HG03175 (cell line): ENCODE results near the gene RAD51AP1.
"Not testable (repeated sequence)": the region's sequence is repeated elsewhere in the genome, so short reads cannot be mapped to it uniquely, and the experiment has no call there.

Experiments
- ATAC-seq: cut with Tn5 transposase; IDR thresholded peaks from one replicate; pipeline ENCODE4 v1.9.1; 2021; ENCODE audit warnings: mild to moderate bottlenecking, moderate library complexity; ENCODE audit not compliant: unreplicated experiment

RAD51AP1 gene

GRCh38 chr12:4538207-4539160, at the start of gene RAD51AP1:
TSS of gene RAD51AP1 (plus strand) at chr12:4538890. CDS start at chr12:4538940, 50 bp downstream.
- ATAC-seq: peak; percentile 92

GRCh38 chr12:4489556-4489955, 49.1 kb upstream of the RAD51AP1 start:
- ATAC-seq: no peak

- no peak for ATAC-seq
Observed at GRCh38 chr12:4490973-4491372, 47.7 kb upstream of the RAD51AP1 start.

GRCh38 chr12:4496145-4496838, 42.4 kb upstream of the RAD51AP1 start:
- peak; percentile 59 for ATAC-seq

- no peak for ATAC-seq
Observed at GRCh38 chr12:4499186-4499585, 39.5 kb upstream of the RAD51AP1 start.

- no peak for ATAC-seq
Observed at GRCh38 chr12:4505376-4505986, 33.2 kb upstream of the RAD51AP1 start.

GRCh38 chr12:4506430-4506829, 32.3 kb upstream of the RAD51AP1 start:
- no peak for ATAC-seq

- no peak for ATAC-seq
Observed at GRCh38 chr12:4506870-4507269, 31.8 kb upstream of the RAD51AP1 start.

- not testable (repeated sequence) for ATAC-seq
Observed at GRCh38 chr12:4508503-4508902, 30.2 kb upstream of the RAD51AP1 start.

- not testable (repeated sequence) for ATAC-seq
Observed at GRCh38 chr12:4509269-4509668, 29.4 kb upstream of the RAD51AP1 start.

- no peak for ATAC-seq
Observed at GRCh38 chr12:4518106-4518728, 20.5 kb upstream of the RAD51AP1 start.

- ATAC-seq: not testable (repeated sequence)
Observed at GRCh38 chr12:4523443-4523842, 15.2 kb upstream of the RAD51AP1 start.

- no peak for ATAC-seq
Observed at GRCh38 chr12:4526923-4527546, 11.7 kb upstream of the RAD51AP1 start.

- no peak for ATAC-seq
Observed at GRCh38 chr12:4530160-4530559, 8.5 kb upstream of the RAD51AP1 start.

GRCh38 chr12:4530982-4531586, 7.6 kb upstream of the RAD51AP1 start:
- ATAC-seq: no peak

- no peak for ATAC-seq
Observed at GRCh38 chr12:4535092-4535491, 3.6 kb upstream of the RAD51AP1 start.

GRCh38 chr12:4535871-4536270, 2.8 kb upstream of the RAD51AP1 start:
- no peak for ATAC-seq

- no peak for ATAC-seq
Observed at GRCh38 chr12:4539167-4539870, 629 bp downstream of the RAD51AP1 start.

GRCh38 chr12:4540170-4540569, 1.5 kb downstream of the RAD51AP1 start:
- no peak for ATAC-seq

GRCh38 chr12:4540638-4541037, 1.9 kb downstream of the RAD51AP1 start:
- ATAC-seq: no peak
